Upper lobe of left lung (tissue), 6 donors: ENCODE results near the gene SEMA3D. TPM values are rescaled to one million over a fixed set of nuclear protein-coding genes. Genes with fewer than 3 reads are reported as not detected.
A peak's percentile ranks its signal among the peaks of the same experiment; 100 is the strongest.

Experiments used
- ATAC-seq, 2 donors: fragments of 200-7000 bp; cut with Tn5 transposase; one replicate each; pipeline ENCODE4 v1.9.1; 2022; ENCODE audit warnings: mild to moderate bottlenecking in 2 of 2, moderate library complexity in 2 of 2; ENCODE audit not compliant: low FRiP score in 2 of 2
- DNase-seq, 2 donors: peaks; one replicate each; pipeline ENCODE4 v3.0.0-alpha.2; 2019 to 2020
- H3K27ac ChIP-seq, 4 donors: fragments of 200-600 bp; sonication (generic); one replicate each; pipeline ENCODE4 v1.5.1; 2016 to 2019
- H3K27me3 ChIP-seq, 4 donors: fragments of 200-600 bp; sonication (generic); one replicate each; pipeline ENCODE4 v1.5.1; 2017 to 2019
- H3K36me3 ChIP-seq, 4 donors: fragments of 200-600 bp; sonication (generic); one replicate each; pipeline ENCODE4 v1.5.1; 2016 to 2019
- H3K4me1 ChIP-seq, 4 donors: fragments of 200-600 bp; sonication (generic); one replicate each; pipeline ENCODE4 v1.5.1; 2018 to 2019
- H3K4me3 ChIP-seq, 4 donors: fragments of 200-600 bp; sonication (generic); one replicate each; pipeline ENCODE4 v1.5.1; 2017 to 2019; ENCODE audit warnings: mild to moderate bottlenecking in 2 of 4, moderate library complexity in 1 of 4
- H3K9me3 ChIP-seq, 4 donors: fragments of 200-600 bp; sonication (generic); one replicate each; pipeline ENCODE4 v1.5.1; 2018 to 2019
- CTCF ChIP-seq, 6 experiments: fragments of 450-650 bp in 4 of 6; fragments of 200-600 bp in 2 of 6; sonication (generic) in 2 of 6; IDR thresholded peaks; one replicate each; pipeline ENCODE4 v1.5.1; 2016 to 2019; ENCODE audit warnings: antibody characterized with exemption in 6 of 6
- EP300 ChIP-seq, 4 donors: sonication (generic); formaldehyde crosslinking; IDR thresholded peaks; one replicate each; pipeline ENCODE4 v1.5.1; 2017; ENCODE audit warnings: antibody characterized with exemption in 4 of 4, control low read depth in 2 of 4
- POLR2A ChIP-seq, 4 donors: fragments of 450-650 bp; IDR thresholded peaks; one replicate each; pipeline ENCODE4 v1.5.1; 2016 to 2017; ENCODE audit warnings: antibody characterized with exemption in 4 of 4, mild to moderate bottlenecking in 2 of 4
- POLR2AphosphoS5 ChIP-seq, 2 donors: sonication (generic); formaldehyde crosslinking; IDR thresholded peaks; one replicate each; pipeline ENCODE4 v1.5.1; 2017; ENCODE audit warnings: antibody characterized with exemption in 2 of 2
- WGBS, 2 donors: methylation state at CpG; one replicate each; pipeline ENCODE4 v1.1.5; 2017 to 2018; 5-methylcytosine and 5-hydroxymethylcytosine counted together
- total RNA-seq, 6 donors: library from RNA; depleted of rRNA in 4 of 6; stranded (reverse); fragments of >200 nt in 4 of 6; gene quantifications; one replicate each; pipeline versions ENCODE4 v1.1.0 to v1.2.1, GENCODE V29; 2016 to 2021
- donor health status: DM: no; HTN: no; CAD: no; lungs with moderate emphysema.
- donor health status: DM: no; HTN: yes; CAD: no; lungs with severe emphysema.

The SEMA3D gene
- total RNA-seq, 6 donors from 2014 or later, result 1.7 to 8.1 (median 3.5) TPM

GRCh38 chr7:85023066-85023712 is 163.7 kb downstream of the SEMA3D start:
- no peaks in the 10 kb centered on the region for H3K36me3 ChIP-seq
- TF ChIP-seq CTCF (IDR thresholded peaks at IDR 0.05) (peak; percentile 29 to 70 (median 54)), EP300 (IDR thresholded peaks at IDR 0.05) (no peak), POLR2AphosphoS5 (IDR thresholded peaks at IDR 0.05) (no peak), POLR2A (IDR thresholded peaks at IDR 0.05) (no peak)
- no peak overlapping the region for H3K27ac ChIP-seq
- H3K27me3 ChIP-seq, result no peaks in the 10 kb centered on the region
- no peaks in the 10 kb centered on the region for H3K9me3 ChIP-seq
- no peak for DNase-seq
- H3K4me1 ChIP-seq, result no peaks in the 10 kb centered on the region
- 20 to 27% methylated on average over 2 of the region's 2 CpGs for WGBS, 2 donors
- peak in 1 of 2 donors; percentile 53 for ATAC-seq
- H3K4me3 ChIP-seq, result no peak overlapping the region

- Histone ChIP-seq H3K27me3 (no peaks in the 10 kb centered on the region), H3K9me3 (no peaks in the 10 kb centered on the region), H3K4me1 (no peaks in the 10 kb centered on the region), H3K27ac (no peak overlapping the region), H3K4me3 (no peak overlapping the region), H3K36me3 (no peaks in the 10 kb centered on the region)
- TF ChIP-seq EP300 (IDR thresholded peaks at IDR 0.05) (no peak), CTCF (IDR thresholded peaks at IDR 0.05) (no peak), POLR2AphosphoS5 (IDR thresholded peaks at IDR 0.05) (no peak)
- ATAC-seq (no peak), DNase-seq (no peak)
- WGBS, 2 donors, result 80 to 82% methylated on average over 5 of the region's 5 CpGs
Observed at GRCh38 chr7:85022064-85022697, 164.7 kb downstream of the SEMA3D start.

- 86% methylated on average over 4 of the region's 4 CpGs for WGBS, 2 donors
- Histone ChIP-seq H3K27ac (no peak overlapping the region), H3K4me3 (no peak overlapping the region), H3K9me3 (no peaks in the 10 kb centered on the region), H3K36me3 (no peaks in the 10 kb centered on the region), H3K27me3 (no peaks in the 10 kb centered on the region), H3K4me1 (no peaks in the 10 kb centered on the region)
- ATAC-seq (no peak), DNase-seq (no peak)
- TF ChIP-seq POLR2AphosphoS5 (IDR thresholded peaks at IDR 0.05) (no peak), EP300 (IDR thresholded peaks at IDR 0.05) (no peak), CTCF (IDR thresholded peaks at IDR 0.05) (peak in 3 of 6 experiments; percentile 18 to 34 (median 27))
Observed at GRCh38 chr7:85021101-85021704, 165.7 kb downstream of the SEMA3D start.

- 84 to 85% methylated on average over 3 of the region's 3 CpGs for WGBS, 2 donors
- Histone ChIP-seq H3K36me3 (no peaks in the 10 kb centered on the region), H3K9me3 (no peaks in the 10 kb centered on the region), H3K4me1 (no peaks in the 10 kb centered on the region), H3K27ac (no peak overlapping the region), H3K4me3 (no peak overlapping the region), H3K27me3 (no peaks in the 10 kb centered on the region)
- no peak for TF ChIP-seq POLR2A (IDR thresholded peaks at IDR 0.05)
- no peak for TF ChIP-seq EP300 (IDR thresholded peaks at IDR 0.05)
- TF ChIP-seq POLR2AphosphoS5 (IDR thresholded peaks at IDR 0.05), result no peak
- no peak for TF ChIP-seq CTCF (IDR thresholded peaks at IDR 0.05)
- ATAC-seq (no peak), DNase-seq (no peak)
Observed at GRCh38 chr7:85019778-85020177, 167.1 kb downstream of the SEMA3D start.
